HCT116 (cell line): Measurements from ENCODE around the gene EVX2. TPM values are rescaled to one million over a fixed set of nuclear protein-coding genes. Genes with fewer than 3 reads are reported as not detected.

Experiments used
- ATAC-seq: fragments of 200-7000 bp; cut with Tn5 transposase; 2 replicates; pipeline ENCODE4 v1.9.1; 2020; ENCODE audit warnings: mild to moderate bottlenecking, moderate library complexity
- BruUV-seq: library from RNA; stranded (reverse); fragments of 400-500 nt; replicated peaks from 2 replicates; lab custom pipeline; 2021; lab: Mats Ljungman, UMichigan
- CTCF ChIA-PET: fragments of 300-600 bp; sonication (Branson Sonifier 250); formaldehyde crosslinking; loops from one replicate; lab custom pipeline; 2021; ENCODE audit warnings: antibody characterized with exemption; lab: Charles Lee
- POLR2A ChIA-PET: fragments of 300-600, 350-600 bp; sonication (Branson Sonifier 250); formaldehyde crosslinking; loops from one replicate; lab custom pipeline; 2021; ENCODE audit warnings: antibody characterized with exemption; lab: Charles Lee
- RAD21 ChIA-PET, 2 experiments: fragments of 300-600 bp; sonication (Branson Sonifier 250); formaldehyde crosslinking; loops; one replicate each; lab custom pipeline; 2023; ENCODE audit warnings: low total read pairs in 2 of 2; ENCODE audit not compliant: uncharacterized antibody in 2 of 2, unreplicated experiment in 2 of 2, low non-redundant PET in 1 of 2; lab: Charles Lee
- DNase-seq: peaks from one replicate; pipeline ENCODE4 v3.0.0-alpha.2; 2010; ENCODE audit warnings: low read depth, low spot score
- H2AFZ ChIP-seq: fragments of 200-600 bp; shearing (Covaris generic), sonication (generic); 2 replicates; pipeline ENCODE4 v1.6.1; 2017; ENCODE audit warnings: low read depth, mixed run types, mixed read lengths, antibody characterized with exemption, low read length; ENCODE audit not compliant: poor library complexity, severe bottlenecking
- H3K27ac ChIP-seq: 2 replicates; pipeline ENCODE4 v1.5.1; 2012; ENCODE audit warnings: low read depth, low read length
- H3K27me3 ChIP-seq: fragments of 200-600 bp; sonication (generic); 2 replicates; pipeline ENCODE4 v1.6.1; 2016; ENCODE audit warnings: mixed run types, low read length, mixed read lengths; ENCODE audit not compliant: insufficient read depth
- H3K36me3 ChIP-seq, 2 experiments: fragments of 200-500 bp in 1 of 2; fragments of 200-600 bp in 1 of 2; sonication (Bioruptor generic) in 1 of 2; sonication (generic) in 1 of 2; 2 replicates each; pipeline versions ENCODE4 v1.5.1 to v1.6.1; 2014 to 2016; ENCODE audit warnings: low read length in 2 of 2, inconsistent platforms in 1 of 2, mixed read lengths in 1 of 2, mixed run types in 1 of 2; ENCODE audit not compliant: insufficient read depth in 2 of 2, control insufficient read depth in 1 of 2
- H3K4me1 ChIP-seq, 2 experiments: fragments of 200-600 bp in 1 of 2; sonication (generic) in 1 of 2; 2 replicates each; pipeline versions ENCODE4 v1.5.1 to v1.6.1; 2012 to 2017; ENCODE audit warnings: low read length in 2 of 2, inconsistent platforms in 1 of 2, mild to moderate bottlenecking in 1 of 2, mixed read lengths in 1 of 2, mixed run types in 1 of 2, moderate library complexity in 1 of 2; ENCODE audit not compliant: insufficient read depth in 2 of 2, control insufficient read depth in 1 of 2
- H3K4me2 ChIP-seq: fragments of 200-600 bp; sonication (generic); 2 replicates; pipeline ENCODE4 v1.6.1; 2017; ENCODE audit warnings: mixed run types, low read length, mixed read lengths
- H3K4me3 ChIP-seq, 2 experiments: fragments of 200-600 bp in 1 of 2; sonication (generic) in 1 of 2; replicated peaks in 1 of 2; 2 replicates each; pipeline ENCODE4 v1.5.1; 2011 to 2016; ENCODE audit warnings: low read length in 2 of 2, control low read depth in 1 of 2, low read depth in 1 of 2, mild to moderate bottlenecking in 1 of 2, mixed read lengths in 1 of 2, mixed run types in 1 of 2
- H3K79me2 ChIP-seq: fragments of 200-600 bp; sonication (generic); 2 replicates; pipeline ENCODE4 v1.6.1; 2017; ENCODE audit warnings: mild to moderate bottlenecking, mixed run types, low read length, moderate library complexity, mixed read lengths; ENCODE audit not compliant: insufficient read depth
- H3K9ac ChIP-seq: fragments of 200-600 bp; sonication (generic); 2 replicates; pipeline ENCODE4 v1.6.1; 2016; ENCODE audit warnings: low read length, mixed read lengths
- H3K9me2 ChIP-seq: fragments of 200-600 bp; sonication (generic), shearing (Covaris generic); 2 replicates; pipeline ENCODE4 v1.6.1; 2017; ENCODE audit warnings: mixed run types, mild to moderate bottlenecking, moderate library complexity; ENCODE audit not compliant: insufficient read depth
- H3K9me3 ChIP-seq, 2 experiments: fragments of 200-500 bp in 1 of 2; fragments of 200-600 bp in 1 of 2; sonication (Bioruptor generic) in 1 of 2; sonication (generic) in 1 of 2; 2 replicates each; pipeline ENCODE4 v1.6.1; 2014 to 2017; ENCODE audit warnings: low read length in 2 of 2, mixed read lengths in 2 of 2, inconsistent platforms in 1 of 2, low read depth in 1 of 2, mild to moderate bottlenecking in 1 of 2, mixed run types in 1 of 2, moderate library complexity in 1 of 2; ENCODE audit not compliant: control insufficient read depth in 1 of 2, insufficient read depth in 1 of 2
- H4K20me1 ChIP-seq: fragments of 200-600 bp; sonication (generic), shearing (Covaris generic); 2 replicates; pipeline ENCODE4 v1.6.1; 2017; ENCODE audit warnings: mixed run types, mild to moderate bottlenecking, moderate library complexity; ENCODE audit not compliant: insufficient read depth
- ATF3 ChIP-seq: IDR thresholded peaks from 2 replicates; pipeline ENCODE4 v1.6.1; 2012
- ELF1 ChIP-seq: IDR thresholded peaks from 2 replicates; pipeline ENCODE4 v1.6.1; 2012; ENCODE audit warnings: low read depth, borderline replicate concordance
- MAX ChIP-seq: IDR thresholded peaks from 2 replicates; pipeline ENCODE4 v1.6.1; 2012
- SRF ChIP-seq: IDR thresholded peaks from 2 replicates; pipeline ENCODE4 v1.6.1; 2012; ENCODE audit warnings: low read depth
- intact Hi-C: fragments of 100-400 bp; cut with micrococcal nuclease; formaldehyde crosslinking; loops from 2 replicates; pipeline ENCODE4 v1.10.0; 2022
- total RNA-seq: library from RNA; stranded (reverse); gene quantifications from one replicate; pipeline ENCODE4 v1.2.1, GENCODE V29; 2021; ENCODE audit not compliant: unreplicated experiment
- TF ChIP-seq, protein P1 (sequence below): IDR thresholded peaks from 2 replicates; pipeline ENCODE4 v1.6.1; 2012; ENCODE audit warnings: low read depth
- TF ChIP-seq, protein P2 (sequence below): IDR thresholded peaks from 2 replicates; pipeline ENCODE4 v1.6.1; 2011; ENCODE audit warnings: mild to moderate bottlenecking, low read length, moderate library complexity; ENCODE audit not compliant: insufficient replicate concordance; ENCODE audit errors: extremely low read depth

The EVX2 gene
- total RNA-seq, 1 experiment from 2014 or later, result not detected

GRCh38 chr2:176122052-176122682 lies 38.4 kb upstream of the EVX2 start:
- no peak overlapping the region for H3K4me3 ChIP-seq
- no peak overlapping the region for H3K27ac ChIP-seq
- POLR2A ChIA-PET, result interaction anchor here (0.7 kb wide), 1 partner anchor 24 kb away, joined by 3 read pairs; no protein-coding TSS in a partner anchor
- no peak overlapping the region for H2AFZ ChIP-seq
- BruUV-seq, result no TSS peak
- no peaks in the 10 kb centered on the region for H3K36me3 ChIP-seq
- TF ChIP-seq ATF3 (no peak), ELF1 (no peak), MAX (no peak), SRF (no peak)
- TF ChIP-seq, protein P1, sequence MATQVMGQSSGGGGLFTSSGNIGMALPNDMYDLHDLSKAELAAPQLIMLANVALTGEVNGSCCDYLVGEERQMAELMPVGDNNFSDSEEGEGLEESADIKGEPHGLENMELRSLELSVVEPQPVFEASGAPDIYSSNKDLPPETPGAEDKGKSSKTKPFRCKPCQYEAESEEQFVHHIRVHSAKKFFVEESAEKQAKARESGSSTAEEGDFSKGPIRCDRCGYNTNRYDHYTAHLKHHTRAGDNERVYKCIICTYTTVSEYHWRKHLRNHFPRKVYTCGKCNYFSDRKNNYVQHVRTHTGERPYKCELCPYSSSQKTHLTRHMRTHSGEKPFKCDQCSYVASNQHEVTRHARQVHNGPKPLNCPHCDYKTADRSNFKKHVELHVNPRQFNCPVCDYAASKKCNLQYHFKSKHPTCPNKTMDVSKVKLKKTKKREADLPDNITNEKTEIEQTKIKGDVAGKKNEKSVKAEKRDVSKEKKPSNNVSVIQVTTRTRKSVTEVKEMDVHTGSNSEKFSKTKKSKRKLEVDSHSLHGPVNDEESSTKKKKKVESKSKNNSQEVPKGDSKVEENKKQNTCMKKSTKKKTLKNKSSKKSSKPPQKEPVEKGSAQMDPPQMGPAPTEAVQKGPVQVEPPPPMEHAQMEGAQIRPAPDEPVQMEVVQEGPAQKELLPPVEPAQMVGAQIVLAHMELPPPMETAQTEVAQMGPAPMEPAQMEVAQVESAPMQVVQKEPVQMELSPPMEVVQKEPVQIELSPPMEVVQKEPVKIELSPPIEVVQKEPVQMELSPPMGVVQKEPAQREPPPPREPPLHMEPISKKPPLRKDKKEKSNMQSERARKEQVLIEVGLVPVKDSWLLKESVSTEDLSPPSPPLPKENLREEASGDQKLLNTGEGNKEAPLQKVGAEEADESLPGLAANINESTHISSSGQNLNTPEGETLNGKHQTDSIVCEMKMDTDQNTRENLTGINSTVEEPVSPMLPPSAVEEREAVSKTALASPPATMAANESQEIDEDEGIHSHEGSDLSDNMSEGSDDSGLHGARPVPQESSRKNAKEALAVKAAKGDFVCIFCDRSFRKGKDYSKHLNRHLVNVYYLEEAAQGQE, result no peak
- TF ChIP-seq, protein P2, sequence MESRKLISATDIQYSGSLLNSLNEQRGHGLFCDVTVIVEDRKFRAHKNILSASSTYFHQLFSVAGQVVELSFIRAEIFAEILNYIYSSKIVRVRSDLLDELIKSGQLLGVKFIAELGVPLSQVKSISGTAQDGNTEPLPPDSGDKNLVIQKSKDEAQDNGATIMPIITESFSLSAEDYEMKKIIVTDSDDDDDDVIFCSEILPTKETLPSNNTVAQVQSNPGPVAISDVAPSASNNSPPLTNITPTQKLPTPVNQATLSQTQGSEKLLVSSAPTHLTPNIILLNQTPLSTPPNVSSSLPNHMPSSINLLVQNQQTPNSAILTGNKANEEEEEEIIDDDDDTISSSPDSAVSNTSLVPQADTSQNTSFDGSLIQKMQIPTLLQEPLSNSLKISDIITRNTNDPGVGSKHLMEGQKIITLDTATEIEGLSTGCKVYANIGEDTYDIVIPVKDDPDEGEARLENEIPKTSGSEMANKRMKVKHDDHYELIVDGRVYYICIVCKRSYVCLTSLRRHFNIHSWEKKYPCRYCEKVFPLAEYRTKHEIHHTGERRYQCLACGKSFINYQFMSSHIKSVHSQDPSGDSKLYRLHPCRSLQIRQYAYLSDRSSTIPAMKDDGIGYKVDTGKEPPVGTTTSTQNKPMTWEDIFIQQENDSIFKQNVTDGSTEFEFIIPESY, result no peak
- no peaks in the 10 kb centered on the region for H3K27me3 ChIP-seq
- intact Hi-C loops, result no loop called here
- no peak overlapping the region for H3K4me2 ChIP-seq
- DNase-seq (no peak), ATAC-seq (no peak)
- no peaks in the 10 kb centered on the region for H3K9me3 ChIP-seq
- RAD21 ChIA-PET, result no interaction called here
- no peaks in the 10 kb centered on the region for H4K20me1 ChIP-seq
- CTCF ChIA-PET, result no interaction called here
- no peak overlapping the region for H3K9ac ChIP-seq
- H3K9me2 ChIP-seq, result no peaks in the 10 kb centered on the region
- H3K79me2 ChIP-seq, result no peaks in the 10 kb centered on the region
- peaks cover 0 to 5% of the 10 kb centered on the region in 2 experiments; a peak in 1 of 4 replicates for H3K4me1 ChIP-seq
